H1 (cell line): ENCODE results near the gene LEMD2. TPM values are rescaled to one million over a fixed set of nuclear protein-coding genes. Genes with fewer than 3 reads are reported as not detected.

Source experiments
- CTCF ChIA-PET: fragments of 300-600 bp; sonication (Branson Sonifier 250); formaldehyde crosslinking; loops from one replicate; lab custom pipeline; 2021; ENCODE audit not compliant: partially characterized antibody; lab: Charles Lee
- POLR2A ChIA-PET: fragments of 300-600 bp; sonication (Branson Sonifier 250); formaldehyde crosslinking; loops from one replicate; lab custom pipeline; 2021; ENCODE audit warnings: inconsistent platforms; ENCODE audit not compliant: partially characterized antibody; lab: Charles Lee
- DNase-seq, 2 experiments: peaks; one replicate each; pipeline versions ENCODE4 v3.0.0 to v3.0.0-alpha.2; 2010 to 2022; ENCODE audit warnings: low spot score in 2 of 2, low read depth in 1 of 2, mixed read lengths in 1 of 2
- FAIRE-seq: peaks from 2 replicates; lab custom pipeline; 2011; peaks lifted over from hg19 to GRCh38; lab: Jason Lieb, UNC
- H2AFZ ChIP-seq: 2 replicates; pipeline ENCODE4 v1.8.1; 2012; ENCODE audit warnings: low read length, inconsistent platforms
- H2AK5ac ChIP-seq: 2 replicates; pipeline ENCODE4 v1.6.1; 2013; ENCODE audit warnings: low read depth, low read length
- H2BK120ac ChIP-seq: replicated peaks from 2 replicates; pipeline ENCODE3; 2013; ENCODE audit warnings: low read depth, low read length, inconsistent platforms
- H2BK12ac ChIP-seq: 2 replicates; pipeline ENCODE4 v1.6.1; 2013; ENCODE audit warnings: low read depth, low read length
- H2BK15ac ChIP-seq: 2 replicates; pipeline ENCODE4 v1.6.1; 2013; ENCODE audit warnings: low read length
- H2BK20ac ChIP-seq: 2 replicates; pipeline ENCODE4 v1.6.1; 2013; ENCODE audit warnings: low read length
- H2BK5ac ChIP-seq: 2 replicates; pipeline ENCODE4 v1.6.1; 2013; ENCODE audit warnings: low read depth, low read length
- H3K14ac ChIP-seq: 2 replicates; pipeline ENCODE4 v1.6.1; 2013; ENCODE audit warnings: inconsistent platforms; ENCODE audit not compliant: insufficient read length
- H3K18ac ChIP-seq: 2 replicates; pipeline ENCODE4 v1.6.1; 2013; ENCODE audit warnings: low read length; ENCODE audit errors: extremely low read depth
- H3K23ac ChIP-seq: 2 replicates; pipeline ENCODE4 v1.6.1; 2013; ENCODE audit warnings: inconsistent platforms; ENCODE audit not compliant: insufficient read length
- H3K23me2 ChIP-seq: 2 replicates; pipeline ENCODE4 v1.6.1; 2013; ENCODE audit warnings: low read depth, low read length
- H3K27ac ChIP-seq: 2 replicates; pipeline ENCODE4 v1.6.1; 2011; ENCODE audit warnings: low read depth, low read length, inconsistent platforms
- H3K27me3 ChIP-seq, 4 experiments: replicated peaks in 1 of 4; 1 replicate in 1 of 4; 2 replicates in 3 of 4; pipeline versions ENCODE4 v1.6.1 to v1.8.1; 2011 to 2013; ENCODE audit warnings: low read length in 3 of 4, mild to moderate bottlenecking in 3 of 4, inconsistent platforms in 2 of 4, mixed read lengths in 2 of 4, moderate library complexity in 1 of 4; ENCODE audit not compliant: control insufficient read depth in 3 of 4, insufficient read depth in 3 of 4; ENCODE audit errors: extremely low read depth in 1 of 4
- H3K36me3 ChIP-seq, 4 experiments: 2 replicates each; pipeline versions ENCODE4 v1.6.1 to v1.8.1; 2011 to 2013; ENCODE audit warnings: mild to moderate bottlenecking in 4 of 4, low read length in 3 of 4, moderate library complexity in 2 of 4, control low read depth in 1 of 4, inconsistent platforms in 1 of 4; ENCODE audit not compliant: insufficient read depth in 4 of 4, control insufficient read depth in 2 of 4
- H3K4ac ChIP-seq: replicated peaks from 2 replicates; pipeline ENCODE3; 2013; ENCODE audit warnings: low read length, low read depth, mixed read lengths, inconsistent platforms; ENCODE audit not compliant: insufficient read length
- H3K4me1 ChIP-seq, 4 experiments: replicated peaks in 1 of 4; 1 replicate in 1 of 4; 2 replicates in 3 of 4; pipeline versions ENCODE4 v1.6.1 to v1.8.1; 2011 to 2013; ENCODE audit warnings: low read length in 3 of 4, inconsistent platforms in 2 of 4, mixed read lengths in 1 of 4; ENCODE audit not compliant: insufficient read depth in 4 of 4, control insufficient read depth in 3 of 4
- H3K4me2 ChIP-seq, 2 experiments: 2 replicates each; pipeline versions ENCODE4 v1.6.1 to v1.8.1; 2011 to 2013; ENCODE audit warnings: low read depth in 2 of 2, low read length in 2 of 2, control low read depth in 1 of 2, inconsistent platforms in 1 of 2, mild to moderate bottlenecking in 1 of 2; ENCODE audit not compliant: insufficient read depth in 1 of 2
- H3K4me3 ChIP-seq, 4 experiments: fragments of 200-600, 300-600 bp in 1 of 4; sonication (generic), shearing (Covaris generic), sonication (Bioruptor Twin) in 1 of 4; 2 replicates each; pipeline versions ENCODE4 v1.5.1 to v1.8.1; 2011 to 2016; ENCODE audit warnings: low read length in 4 of 4, low read depth in 3 of 4, control low read depth in 2 of 4, inconsistent platforms in 2 of 4, mild to moderate bottlenecking in 2 of 4, mixed read lengths in 1 of 4, moderate library complexity in 1 of 4; ENCODE audit not compliant: insufficient read depth in 2 of 4; ENCODE audit errors: extremely low read depth in 1 of 4
- H3K56ac ChIP-seq: replicated peaks from 2 replicates; pipeline ENCODE3; 2013; ENCODE audit warnings: low read depth, mild to moderate bottlenecking, mixed read lengths, low read length, inconsistent platforms; ENCODE audit not compliant: insufficient read length
- H3K79me1 ChIP-seq: 2 replicates; pipeline ENCODE4 v1.6.1; 2013; ENCODE audit warnings: low read depth, low read length, control low read depth
- H3K79me2 ChIP-seq, 2 experiments: 2 replicates each; pipeline versions ENCODE4 v1.6.1 to v1.8.1; 2012 to 2013; ENCODE audit warnings: low read length in 2 of 2, mild to moderate bottlenecking in 2 of 2, inconsistent platforms in 1 of 2; ENCODE audit not compliant: insufficient read depth in 2 of 2, control insufficient read depth in 1 of 2
- H3K9ac ChIP-seq, 4 experiments: replicated peaks in 1 of 4; 1 replicate in 1 of 4; 2 replicates in 3 of 4; pipeline versions ENCODE4 v1.6.1 to v1.8.1; 2011 to 2013; ENCODE audit warnings: low read depth in 3 of 4, low read length in 3 of 4, control low read depth in 2 of 4, mild to moderate bottlenecking in 2 of 4, moderate library complexity in 2 of 4, inconsistent platforms in 1 of 4; ENCODE audit errors: extremely low read depth in 1 of 4
- H3K9me3 ChIP-seq, 2 experiments: 2 replicates each; pipeline versions ENCODE4 v1.6.1 to v1.8.1; 2012 to 2013; ENCODE audit warnings: mild to moderate bottlenecking in 2 of 2, moderate library complexity in 2 of 2, control low read depth in 1 of 2, inconsistent platforms in 1 of 2, low read depth in 1 of 2, low read length in 1 of 2, mixed read lengths in 1 of 2; ENCODE audit not compliant: insufficient read depth in 2 of 2
- H4K20me1 ChIP-seq, 2 experiments: replicated peaks in 1 of 2; 2 replicates each; pipeline versions ENCODE3 to v1.8.1; 2011 to 2013; ENCODE audit warnings: inconsistent platforms in 2 of 2, low read length in 2 of 2, mild to moderate bottlenecking in 1 of 2; ENCODE audit not compliant: insufficient read depth in 2 of 2, control insufficient read depth in 1 of 2
- H4K5ac ChIP-seq: 2 replicates; pipeline ENCODE4 v1.6.1; 2013; ENCODE audit warnings: low read length, low read depth, mixed read lengths, inconsistent platforms; ENCODE audit not compliant: insufficient read length
- H4K8ac ChIP-seq: 2 replicates; pipeline ENCODE4 v1.8.0; 2013; ENCODE audit warnings: mild to moderate bottlenecking, moderate library complexity, low read length, inconsistent platforms; ENCODE audit not compliant: insufficient read depth; ENCODE audit errors: extremely low read depth
- H4K91ac ChIP-seq: replicated peaks from 2 replicates; pipeline ENCODE3; 2013; ENCODE audit warnings: low read length, mixed read lengths, inconsistent platforms; ENCODE audit not compliant: insufficient read length
- BACH1 ChIP-seq: IDR thresholded peaks from 2 replicates; pipeline ENCODE4 v1.6.1; 2012; ENCODE audit warnings: low read length, improper control_type of control experiment
- CHD2 ChIP-seq: IDR thresholded peaks from 2 replicates; pipeline ENCODE4 v1.6.1; 2012; ENCODE audit warnings: low read length, improper control_type of control experiment
- CTCF ChIP-seq, 3 experiments: IDR thresholded peaks; 1 replicate in 2 of 3; 2 replicates in 1 of 3; pipeline versions ENCODE4 v1.5.1 to v1.6.1; 2011; ENCODE audit warnings: low read length in 3 of 3, mild to moderate bottlenecking in 3 of 3, inconsistent platforms in 2 of 3, low read depth in 1 of 3, moderate library complexity in 1 of 3; ENCODE audit not compliant: insufficient read depth in 1 of 3; ENCODE audit errors: control extremely low read depth in 1 of 3
- EGR1 ChIP-seq: IDR thresholded peaks from 2 replicates; pipeline ENCODE4 v1.6.1; 2011; ENCODE audit warnings: low read depth, low read length, borderline replicate concordance
- GABPA ChIP-seq: IDR thresholded peaks from 2 replicates; pipeline ENCODE4 v1.6.1; 2011; ENCODE audit warnings: mild to moderate bottlenecking, low read length, moderate library complexity, borderline replicate concordance; ENCODE audit not compliant: insufficient read depth
- KDM1A ChIP-seq: fragments of 200-600, 300-600 bp; sonication (generic); IDR thresholded peaks from 2 replicates; pipeline ENCODE4 v1.7.1; 2016; ENCODE audit warnings: mild to moderate bottlenecking, low read length, borderline replicate concordance
- POLR2AphosphoS5 ChIP-seq: IDR thresholded peaks from 2 replicates; pipeline ENCODE4 v1.6.1; 2011; ENCODE audit warnings: low read depth, low read length
- TAF7 ChIP-seq: optimal IDR thresholded peaks from 2 replicates; pipeline ENCODE3; 2011; ENCODE audit warnings: low read depth, mild to moderate bottlenecking, inconsistent platforms, low read length, moderate library complexity, borderline replicate concordance
- USF2 ChIP-seq: IDR thresholded peaks from 2 replicates; pipeline ENCODE4 v1.6.1; 2011; ENCODE audit warnings: low read length, improper control_type of control experiment
- YY1 ChIP-seq: IDR thresholded peaks from 2 replicates; pipeline ENCODE4 v1.6.1; 2011; ENCODE audit warnings: low read depth, mild to moderate bottlenecking, low read length
- WGBS, 2 experiments: shearing (Covaris generic) in 1 of 2; methylation state at CpG; one replicate each; pipeline versions ENCODE4 v1.1.6 to v1.1.7; 2013 to 2015; ENCODE audit warnings: low lambda C conversion rate in 2 of 2, mixed read lengths in 2 of 2, inconsistent platforms in 1 of 2, low coverage in 1 of 2, missing lambda C conversion rate in 1 of 2; ENCODE audit not compliant: insufficient replicate concordance in 2 of 2, insufficient coverage in 1 of 2, insufficient read length in 1 of 2; ENCODE audit errors: extremely low coverage in 1 of 2, missing lambda C conversion rate in 1 of 2; 5-methylcytosine and 5-hydroxymethylcytosine counted together
- polyA plus RNA-seq, 7 experiments: library from polyadenylated mRNA; depleted of rRNA in 3 of 7; stranded (reverse) in 5 of 7; unstranded in 2 of 7; fragments of >200 nt in 5 of 7; fragments of 200-250 nt in 2 of 7; gene quantifications; 1 replicate in 5 of 7; 2 replicates in 1 of 7; 4 replicates in 1 of 7; pipeline versions ENCODE4 v1.2.1 to v1.2.3, GENCODE V29; 2011 to 2013; ENCODE audit warnings: missing spikeins in 2 of 7, mixed read lengths in 2 of 7
- total RNA-seq: library from RNA; stranded (reverse); fragmentation: NEBNext Ultra II Directional; extraction: Animal tissue kit (Norgen Biotek cat#: 25700); gene quantifications from 2 replicates; pipeline ENCODE4 v1.2.1, GENCODE V29; 2021

LEMD2 gene
- total and polyA plus RNA-seq, 2 of the 8 experiments (the other 6 are each of a cell fraction or from before 2014, with no cell fraction given): 32.7 to 57.3 TPM

- Histone ChIP-seq H3K23me2 (peaks cover 2% of the 10 kb centered on the region), H2BK120ac (peak overlapping the region; percentile 81), H2AK5ac (peak overlapping the region; percentile 87), H3K27me3 (no peaks in the 10 kb centered on the region), H3K14ac (no peak overlapping the region), H3K18ac (peak overlapping the region; percentile 96), H4K5ac (peak overlapping the region; percentile 49), H4K8ac (peak overlapping the region; percentile 81; the same call in 1 of the 2 replicates), H3K9me3 (no peaks in the 10 kb centered on the region), H3K4me1 (peaks cover 18 to 63% (median 30%) of the 10 kb centered on the region in 4 experiments), H2AFZ (peak overlapping the region; percentile 72), H3K79me2 (peaks cover 11 to 39% of the 10 kb centered on the region in 2 experiments), H3K23ac (no peak overlapping the region), H3K9ac (peak overlapping the region in 1 of 4 experiments; percentile 47; a peak in 2 of 7 replicates), H3K79me1 (peaks cover 7% of the 10 kb centered on the region), H2BK12ac (peak overlapping the region; percentile 99), H3K56ac (no peak overlapping the region), H2BK15ac (peak overlapping the region; percentile 83), H4K20me1 (peaks cover 0 to 2% of the 10 kb centered on the region in 2 experiments), H4K91ac (peak overlapping the region; percentile 31), H3K4ac (peak overlapping the region; percentile 54), H2BK5ac (peak overlapping the region; percentile 96), H3K27ac (peak overlapping the region; percentile 25), H3K4me3 (peak overlapping the region in 3 of 4 experiments; percentile 3 to 94 (median 59); a peak in 4 of 8 replicates), H3K36me3 (peaks cover 2 to 11% (median 3%) of the 10 kb centered on the region in 4 experiments; a peak in 4 of 8 replicates), H2BK20ac (peak overlapping the region; percentile 76; the same call in 1 of the 2 replicates), H3K4me2 (peak overlapping the region; percentile 83 to 93)
- DNase-seq (no peak), FAIRE-seq (no peak)
- 84% methylated on average over 11 of the region's 11 CpGs; no CpG with 5 or more reads in 1 of the 2 experiments for WGBS, 2 experiments
- ChIA-PET POLR2A (interaction anchor here (1.2 to 4.5 kb wide), 3 partner anchors 12 to 35 kb away, joined by 3 to 39 read pairs (median 34); no protein-coding TSS in a partner anchor), CTCF (interaction anchor here (1.0 to 1.2 kb wide), 2 partner anchors 10 to 178 kb away, joined by 3 to 4 read pairs; no protein-coding TSS in a partner anchor)
- TF ChIP-seq POLR2AphosphoS5 (no peak), EGR1 (no peak), BACH1 (no peak), YY1 (no peak), CTCF (IDR thresholded peaks at IDR 0.05; ENCODE audit: control extremely low read depth in 1 of 3, insufficient read depth in 1 of 3, low read depth in 1 of 3, low read length in 3 of 3) (no peak), GABPA (no peak), CHD2 (no peak), KDM1A (no peak), USF2 (no peak), TAF7 (no peak)
Observed at GRCh38 chr6:33789550-33789895, 593 bp upstream of the LEMD2 start.
